CD14-positive monocyte (primary cell): ENCODE measurements around the gene DDC. TPM values are rescaled to one million over a fixed set of nuclear protein-coding genes. Genes with fewer than 3 reads are reported as not detected.

Experiments used
- DNase-seq, 3 donors: peaks; one replicate each; pipeline ENCODE4 v3.0.0-alpha.2; 2011 to 2022
- H2AFZ ChIP-seq: 2 replicates; pipeline ENCODE4 v1.6.0; 2012; ENCODE audit warnings: mild to moderate bottlenecking, low read depth, low read length, inconsistent platforms; ENCODE audit not compliant: insufficient read depth, poor library complexity, severe bottlenecking
- H3K27ac ChIP-seq, 2 donors: 1 replicate in 1 of 2; 2 replicates in 1 of 2; pipeline ENCODE4 v1.5.1; 2012 to 2013; ENCODE audit warnings: low read length in 2 of 2, control low read depth in 1 of 2, inconsistent platforms in 1 of 2, low read depth in 1 of 2, mild to moderate bottlenecking in 1 of 2
- H3K27me3 ChIP-seq, 2 donors: one replicate each; pipeline versions ENCODE4 v1.6.0 to v1.6.1; 2011 to 2013; ENCODE audit warnings: low read length in 2 of 2; ENCODE audit not compliant: control insufficient read depth in 2 of 2, insufficient read depth in 2 of 2
- H3K36me3 ChIP-seq, 2 donors: replicated peaks in 1 of 2; 1 replicate in 1 of 2; 2 replicates in 1 of 2; pipeline versions ENCODE4 v1.5.1 to v1.6.1; 2012 to 2013; ENCODE audit warnings: low read length in 2 of 2, control low read depth in 1 of 2, inconsistent platforms in 1 of 2, mild to moderate bottlenecking in 1 of 2; ENCODE audit not compliant: insufficient read depth in 2 of 2, control insufficient read depth in 1 of 2
- H3K4me1 ChIP-seq, 2 donors: 1 replicate in 1 of 2; 2 replicates in 1 of 2; pipeline versions ENCODE4 v1.5.1 to v1.6.1; 2012 to 2013; ENCODE audit warnings: low read length in 2 of 2, control low read depth in 1 of 2, inconsistent platforms in 1 of 2, mild to moderate bottlenecking in 1 of 2, moderate library complexity in 1 of 2; ENCODE audit not compliant: insufficient read depth in 2 of 2, control insufficient read depth in 1 of 2
- H3K4me2 ChIP-seq: replicated peaks from 2 replicates; pipeline ENCODE3; 2012; ENCODE audit warnings: low read length, moderate library complexity, mild to moderate bottlenecking; ENCODE audit not compliant: poor library complexity, severe bottlenecking; ENCODE audit errors: extremely low read depth
- H3K4me3 ChIP-seq, 3 experiments: fragments of 200-600 bp in 1 of 3; sonication (generic) in 1 of 3; replicated peaks in 1 of 3; 1 replicate in 2 of 3; 2 replicates in 1 of 3; pipeline ENCODE4 v1.5.1; 2011 to 2013; ENCODE audit warnings: low read length in 3 of 3, mild to moderate bottlenecking in 3 of 3, control low read depth in 2 of 3, low read depth in 2 of 3, inconsistent platforms in 1 of 3, moderate library complexity in 1 of 3
- H3K79me2 ChIP-seq: 2 replicates; pipeline ENCODE4 v1.6.0; 2012; ENCODE audit warnings: mild to moderate bottlenecking, control low read depth, inconsistent platforms, low read length, moderate library complexity; ENCODE audit not compliant: insufficient read depth
- H3K9ac ChIP-seq: 2 replicates; pipeline ENCODE4 v1.6.0; 2017; ENCODE audit warnings: low read length, mild to moderate bottlenecking; ENCODE audit not compliant: insufficient read depth, poor library complexity, severe bottlenecking
- H3K9me3 ChIP-seq, 2 donors: replicated peaks in 1 of 2; 1 replicate in 1 of 2; 2 replicates in 1 of 2; pipeline versions ENCODE4 v1.5.1 to v1.6.1; 2012 to 2013; ENCODE audit warnings: low read length in 2 of 2, control low read depth in 1 of 2; ENCODE audit not compliant: control insufficient read depth in 1 of 2, insufficient read depth in 1 of 2
- H4K20me1 ChIP-seq: 2 replicates; pipeline ENCODE4 v1.6.0; 2012; ENCODE audit warnings: mild to moderate bottlenecking, low read length, control low read depth, moderate library complexity; ENCODE audit not compliant: insufficient read depth
- H3K27ac Mint-ChIP-seq, 7 donors: one replicate each; pipeline ENCODE4 v1.8.0; 2020; ENCODE audit warnings: mild to moderate bottlenecking in 7 of 7, mixed read lengths in 7 of 7, moderate library complexity in 6 of 7, inconsistent platforms in 2 of 7
- H3K27me3 Mint-ChIP-seq, 3 donors: one replicate each; pipeline ENCODE4 v1.8.0; 2021 to 2022; ENCODE audit warnings: low read depth in 3 of 3, mild to moderate bottlenecking in 3 of 3, mixed read lengths in 3 of 3, moderate library complexity in 3 of 3, inconsistent platforms in 1 of 3
- H3K36me3 Mint-ChIP-seq, 2 donors: one replicate each; pipeline ENCODE4 v1.8.0; 2020; ENCODE audit warnings: mixed read lengths in 2 of 2, inconsistent platforms in 1 of 2, mild to moderate bottlenecking in 1 of 2
- H3K4me1 Mint-ChIP-seq: one replicate; pipeline ENCODE4 v1.8.0; 2020; ENCODE audit warnings: mild to moderate bottlenecking, mixed read lengths
- H3K4me3 Mint-ChIP-seq, 2 donors: one replicate each; pipeline ENCODE4 v1.8.0; 2020; ENCODE audit warnings: mild to moderate bottlenecking in 2 of 2, mixed read lengths in 2 of 2, moderate library complexity in 1 of 2
- H3K9me3 Mint-ChIP-seq, 7 donors: one replicate each; pipeline ENCODE4 v1.8.0; 2020 to 2022; ENCODE audit warnings: mixed read lengths in 7 of 7, mild to moderate bottlenecking in 6 of 7, moderate library complexity in 6 of 7, inconsistent platforms in 2 of 7
- CTCF ChIP-seq: fragments of 200-600 bp; IDR thresholded peaks from one replicate; pipeline ENCODE4 v1.8.0; 2022; ENCODE audit warnings: antibody characterized with exemption, mild to moderate bottlenecking
- WGBS: methylation state at CpG from one replicate; pipeline ENCODE4 v1.1.5; 2013; ENCODE audit warnings: missing lambda C conversion rate; ENCODE audit not compliant: insufficient coverage; 5-methylcytosine and 5-hydroxymethylcytosine counted together
- intact Hi-C, 2 donors: fragments of 100-400 bp; cut with micrococcal nuclease; formaldehyde crosslinking; loops; one replicate each; pipeline versions ENCODE4 v1.15.0 to v1.15.1; 2023
- polyA plus RNA-seq, 3 donors: library from polyadenylated mRNA; depleted of rRNA in 1 of 3; unstranded in 2 of 3; stranded (reverse) in 1 of 3; fragments of 300-500 nt in 2 of 3; fragments of >200 nt in 1 of 3; fragmentation: Illumina TruSeq in 2 of 3; gene quantifications; 1 replicate in 2 of 3; 2 replicates in 1 of 3; pipeline ENCODE4 v1.2.3, GENCODE V29; 2012 to 2021

DDC gene
- polyA plus RNA-seq, 3 donors, result not detected

- no peaks in the 10 kb centered on the region for H3K27me3 ChIP-seq
- no peaks in the 10 kb centered on the region for H3K9me3 ChIP-seq
- H2AFZ ChIP-seq, result no peak overlapping the region
- TF ChIP-seq CTCF, result no peak
- Mint-ChIP-seq H3K36me3 (no peaks in the 10 kb centered on the region), H3K9me3 (no peaks in the 10 kb centered on the region), H3K27ac (no peak overlapping the region), H3K4me3 (no peak overlapping the region), H3K4me1 (no peaks in the 10 kb centered on the region), H3K27me3 (no peaks in the 10 kb centered on the region)
- H4K20me1 ChIP-seq, result no peaks in the 10 kb centered on the region
- no peaks in the 10 kb centered on the region for H3K36me3 ChIP-seq
- no peak overlapping the region for H3K9ac ChIP-seq
- no peaks in the 10 kb centered on the region for H3K4me1 ChIP-seq
- H3K4me3 ChIP-seq, result no peak overlapping the region
- no peak for DNase-seq
- H3K4me2 ChIP-seq, result no peak overlapping the region
- WGBS, result 94% methylated on average over 2 of the region's 5 CpGs
- intact Hi-C loops, result no loop called here
- no peak overlapping the region for H3K27ac ChIP-seq
- no peaks in the 10 kb centered on the region for H3K79me2 ChIP-seq
These were observed 138.7 kb downstream of the DDC start for GRCh38 chr7:50426280-50427045.

GRCh38 chr7:50425318-50425717, 139.9 kb downstream of the DDC start:
- no peaks in the 10 kb centered on the region for H3K79me2 ChIP-seq
- H4K20me1 ChIP-seq, result no peaks in the 10 kb centered on the region
- Mint-ChIP-seq H3K9me3 (no peaks in the 10 kb centered on the region), H3K27ac (no peak overlapping the region), H3K36me3 (no peaks in the 10 kb centered on the region), H3K4me3 (no peak overlapping the region), H3K4me1 (no peaks in the 10 kb centered on the region), H3K27me3 (peaks cover 0 to 2% (median 0%) of the 10 kb centered on the region in 3 donors)
- intact Hi-C loops, result no loop called here
- H3K4me2 ChIP-seq, result no peak overlapping the region
- DNase-seq, result no peak
- H3K36me3 ChIP-seq, result no peaks in the 10 kb centered on the region
- no peaks in the 10 kb centered on the region for H3K9me3 ChIP-seq
- 95% methylated on average over 3 of the region's 6 CpGs for WGBS
- no peak overlapping the region for H3K4me3 ChIP-seq
- no peaks in the 10 kb centered on the region for H3K27me3 ChIP-seq
- no peak overlapping the region for H2AFZ ChIP-seq
- H3K4me1 ChIP-seq, result no peaks in the 10 kb centered on the region
- no peak overlapping the region for H3K27ac ChIP-seq
- no peak for TF ChIP-seq CTCF
- no peak overlapping the region for H3K9ac ChIP-seq
